Right atrium auricular region (tissue), 2 donors: ENCODE measurements around the gene HCFC2. TPM values are rescaled to one million over a fixed set of nuclear protein-coding genes. Genes with fewer than 3 reads are reported as not detected.

Source experiments
- DNase-seq: peaks from one replicate; pipeline ENCODE4 v3.0.0-alpha.2; 2019; ENCODE audit warnings: low spot score
- H3K27ac ChIP-seq, 2 donors: fragments of 200-600 bp; sonication (generic); 1 replicate in 1 of 2; 2 replicates in 1 of 2; pipeline ENCODE4 v1.5.1; 2016 to 2019
- H3K27me3 ChIP-seq, 2 donors: fragments of 200-600 bp; sonication (generic); one replicate each; pipeline versions ENCODE4 v1.5.1 to v1.6.0; 2017 to 2019
- H3K36me3 ChIP-seq: fragments of 200-600 bp; sonication (generic); one replicate; pipeline ENCODE4 v1.5.1; 2016
- H3K4me1 ChIP-seq, 2 donors: fragments of 200-600 bp; sonication (generic); one replicate each; pipeline versions ENCODE4 v1.5.1 to v1.6.0; 2017 to 2019
- H3K4me3 ChIP-seq, 2 donors: fragments of 200-600 bp; sonication (generic); 1 replicate in 1 of 2; 2 replicates in 1 of 2; pipeline ENCODE4 v1.5.1; 2017 to 2019; ENCODE audit warnings: mild to moderate bottlenecking in 1 of 2, moderate library complexity in 1 of 2
- H3K9me3 ChIP-seq, 2 donors: fragments of 200-600 bp; sonication (generic); one replicate each; pipeline ENCODE4 v1.5.1; 2019
- total RNA-seq, 2 donors: library from RNA; depleted of rRNA; stranded (reverse); fragments of >200 nt; gene quantifications; one replicate each; pipeline ENCODE4 v1.1.0, GENCODE V29; 2016
- TF ChIP-seq, protein P1 (sequence below), 2 donors: fragments of 200-600 bp; sonication (generic); IDR thresholded peaks; one replicate each; pipeline ENCODE4 v1.5.1; 2019; ENCODE audit warnings: antibody characterized with exemption in 2 of 2

Gene HCFC2
- total RNA-seq, 2 donors from 2014 or later: 6.4 to 8.1 TPM

DNA sequence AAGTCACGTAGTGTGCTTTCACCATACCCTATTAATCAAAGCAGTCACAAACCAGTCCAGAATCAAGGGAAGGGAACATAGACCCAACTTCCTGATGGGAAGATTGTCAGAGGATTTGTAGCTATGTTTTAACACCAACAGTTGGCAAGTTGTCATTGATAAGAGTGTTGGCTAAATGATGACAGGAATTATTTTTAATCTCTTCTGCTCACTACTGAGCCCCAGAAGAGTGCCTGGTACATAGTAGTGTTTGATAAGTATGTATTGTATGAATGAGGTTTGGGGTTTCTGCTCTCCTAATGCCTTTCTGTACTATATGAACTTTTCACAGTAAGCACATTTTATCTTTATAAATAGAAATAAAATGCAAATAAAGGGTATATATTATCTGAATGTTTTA is 14.7 kb downstream of the HCFC2 start:
- Histone ChIP-seq H3K9me3 (no peaks in the 10 kb centered on the region), H3K4me1 (no peaks in the 10 kb centered on the region), H3K4me3 (no peak overlapping the region), H3K27me3 (no peaks in the 10 kb centered on the region), H3K27ac (no peak overlapping the region), H3K36me3 (peaks cover 17% of the 10 kb centered on the region)
- DNase-seq: no peak
- TF ChIP-seq, protein P1, sequence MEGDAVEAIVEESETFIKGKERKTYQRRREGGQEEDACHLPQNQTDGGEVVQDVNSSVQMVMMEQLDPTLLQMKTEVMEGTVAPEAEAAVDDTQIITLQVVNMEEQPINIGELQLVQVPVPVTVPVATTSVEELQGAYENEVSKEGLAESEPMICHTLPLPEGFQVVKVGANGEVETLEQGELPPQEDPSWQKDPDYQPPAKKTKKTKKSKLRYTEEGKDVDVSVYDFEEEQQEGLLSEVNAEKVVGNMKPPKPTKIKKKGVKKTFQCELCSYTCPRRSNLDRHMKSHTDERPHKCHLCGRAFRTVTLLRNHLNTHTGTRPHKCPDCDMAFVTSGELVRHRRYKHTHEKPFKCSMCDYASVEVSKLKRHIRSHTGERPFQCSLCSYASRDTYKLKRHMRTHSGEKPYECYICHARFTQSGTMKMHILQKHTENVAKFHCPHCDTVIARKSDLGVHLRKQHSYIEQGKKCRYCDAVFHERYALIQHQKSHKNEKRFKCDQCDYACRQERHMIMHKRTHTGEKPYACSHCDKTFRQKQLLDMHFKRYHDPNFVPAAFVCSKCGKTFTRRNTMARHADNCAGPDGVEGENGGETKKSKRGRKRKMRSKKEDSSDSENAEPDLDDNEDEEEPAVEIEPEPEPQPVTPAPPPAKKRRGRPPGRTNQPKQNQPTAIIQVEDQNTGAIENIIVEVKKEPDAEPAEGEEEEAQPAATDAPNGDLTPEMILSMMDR (IDR thresholded peaks at IDR 0.05): no peak

DNA sequence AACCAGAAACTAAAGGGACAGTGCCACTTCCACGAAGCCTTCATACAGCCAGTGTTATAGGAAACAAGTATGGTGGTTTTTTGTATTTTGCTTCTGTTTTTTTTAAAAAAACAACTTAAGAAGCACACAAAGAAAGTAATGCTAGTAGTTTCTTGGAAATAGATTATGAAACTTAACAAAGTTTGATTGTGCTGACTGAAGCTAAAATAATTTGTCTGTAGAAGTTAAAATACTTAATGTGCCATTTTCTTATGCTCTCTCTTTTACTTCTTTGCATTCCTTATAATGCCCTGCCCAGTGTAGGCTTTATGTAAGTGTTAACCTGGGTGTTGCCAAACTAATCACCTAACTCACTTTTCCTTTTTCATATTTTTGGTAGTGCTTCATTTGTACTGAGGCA is 16.4 kb downstream of the HCFC2 start:
- Histone ChIP-seq H3K4me3 (no peak overlapping the region), H3K36me3 (peaks cover 20% of the 10 kb centered on the region), H3K27ac (no peak overlapping the region), H3K9me3 (no peaks in the 10 kb centered on the region), H3K4me1 (no peaks in the 10 kb centered on the region), H3K27me3 (no peaks in the 10 kb centered on the region)
- DNase-seq: no peak
- TF ChIP-seq, protein P1 (IDR thresholded peaks at IDR 0.05): no peak

DNA sequence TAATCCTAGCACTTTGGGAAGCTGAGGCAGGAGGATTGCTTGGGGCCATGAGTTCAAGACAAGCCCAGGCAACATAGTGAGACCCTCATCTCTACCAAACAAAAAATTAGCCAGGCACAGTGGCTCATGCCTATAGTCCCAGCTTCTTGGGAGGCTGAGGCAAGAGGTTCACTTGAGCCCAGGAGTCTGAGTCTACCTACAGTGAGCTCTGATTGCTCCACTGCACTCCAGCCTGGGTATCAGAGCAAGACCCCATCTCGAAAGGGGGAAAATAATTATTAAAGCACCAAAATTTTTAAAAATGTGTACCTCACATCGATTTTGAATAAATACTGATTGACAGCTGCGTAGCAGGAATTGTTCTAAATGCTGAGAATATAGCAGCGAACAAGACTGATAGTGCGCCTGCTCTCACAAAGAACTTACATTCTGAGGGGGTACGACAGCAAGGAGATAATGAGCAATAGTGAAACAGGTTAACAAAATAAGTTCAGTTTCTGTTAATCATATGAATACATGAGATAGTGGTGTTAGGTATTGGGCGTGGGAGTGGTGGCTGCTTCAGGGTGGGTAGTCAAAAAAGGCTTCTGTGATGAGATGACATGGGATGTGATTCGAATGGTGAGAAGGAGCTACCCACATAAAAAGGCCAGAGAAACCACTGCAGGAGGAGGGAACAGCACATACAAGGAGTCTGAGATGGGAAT is 19.6 kb downstream of the HCFC2 start:
- TF ChIP-seq, protein P1 (IDR thresholded peaks at IDR 0.05): no peak
- H3K27ac ChIP-seq: no peak overlapping the region
- H3K9me3 ChIP-seq: no peaks in the 10 kb centered on the region
- no peak overlapping the region for H3K4me3 ChIP-seq
- H3K4me1 ChIP-seq: no peaks in the 10 kb centered on the region
- DNase-seq: no peak
- H3K27me3 ChIP-seq: no peaks in the 10 kb centered on the region
- H3K36me3 ChIP-seq: peaks cover 44% of the 10 kb centered on the region

DNA sequence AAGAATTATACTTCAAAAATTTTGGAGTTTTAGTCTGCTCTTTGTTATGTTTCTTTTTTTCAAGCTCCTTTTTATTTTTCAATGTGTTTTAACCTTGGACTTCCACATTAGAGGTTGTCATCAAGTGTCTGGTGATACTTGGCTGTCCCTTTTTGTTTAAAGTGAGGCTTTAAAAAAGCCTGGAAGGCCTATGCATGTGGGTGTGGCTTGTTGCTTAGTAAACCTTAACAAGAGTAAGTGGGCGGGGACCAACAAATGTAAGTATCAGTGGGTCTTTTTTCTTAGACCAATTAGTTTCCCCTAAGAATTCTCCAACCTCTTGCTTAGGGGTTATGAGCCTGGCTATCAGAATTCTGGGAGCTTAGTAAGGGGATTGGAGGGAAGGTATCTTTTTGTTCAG is 26.4 kb downstream of the HCFC2 start:
- Histone ChIP-seq H3K36me3 (peaks cover 67% of the 10 kb centered on the region), H3K9me3 (no peaks in the 10 kb centered on the region), H3K27me3 (no peaks in the 10 kb centered on the region), H3K4me1 (no peaks in the 10 kb centered on the region), H3K27ac (no peak overlapping the region), H3K4me3 (no peak overlapping the region)
- no peak for DNase-seq
- TF ChIP-seq, protein P1 (IDR thresholded peaks at IDR 0.05): no peak

DNA sequence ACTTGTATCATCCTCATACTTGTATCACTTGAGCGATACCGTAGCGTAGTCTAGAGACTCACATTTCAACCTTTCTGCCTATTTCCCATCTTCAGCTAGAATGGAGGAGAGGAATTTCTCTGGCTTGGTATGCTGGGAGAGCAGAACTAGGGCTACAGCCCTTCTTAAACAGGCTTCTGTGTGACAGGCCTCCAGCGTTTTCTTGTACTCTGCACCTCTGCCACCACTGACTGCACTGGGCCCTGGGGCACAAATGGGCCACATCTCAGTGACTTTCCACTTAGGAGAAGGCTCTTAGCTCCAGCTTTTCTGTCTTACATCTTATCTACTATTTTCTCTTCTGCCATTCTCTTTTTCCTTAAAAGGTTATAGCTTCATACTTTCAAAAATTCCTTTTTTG is 26.8 kb downstream of the HCFC2 start:
- H3K36me3 ChIP-seq: peaks cover 72% of the 10 kb centered on the region
- H3K4me1 ChIP-seq: no peaks in the 10 kb centered on the region
- no peak overlapping the region for H3K27ac ChIP-seq
- H3K27me3 ChIP-seq: no peaks in the 10 kb centered on the region
- no peak overlapping the region for H3K4me3 ChIP-seq
- TF ChIP-seq, protein P1 (IDR thresholded peaks at IDR 0.05): no peak
- H3K9me3 ChIP-seq: no peaks in the 10 kb centered on the region
- no peak for DNase-seq

DNA sequence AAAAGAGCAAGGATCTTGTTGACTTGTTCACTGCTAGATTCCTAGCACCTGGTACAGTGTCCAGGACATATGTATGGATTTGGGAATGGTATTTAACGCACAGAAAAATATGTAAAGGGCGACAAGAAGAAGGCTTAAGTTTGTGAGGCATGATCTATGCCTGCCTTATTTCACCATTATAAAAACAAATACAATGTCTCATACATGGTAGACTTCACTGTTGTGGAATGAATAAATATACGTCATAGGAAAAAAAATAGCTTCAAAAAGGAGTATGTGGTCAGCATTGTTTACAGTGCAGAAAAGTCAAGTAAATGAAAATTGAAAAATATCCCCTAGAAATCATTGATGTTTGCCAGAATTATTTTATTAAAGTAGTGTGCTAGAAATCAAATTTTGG is 30.0 kb downstream of the HCFC2 start:
- H3K36me3 ChIP-seq: peaks cover 73% of the 10 kb centered on the region
- DNase-seq: no peak
- no peak overlapping the region for H3K4me3 ChIP-seq
- H3K4me1 ChIP-seq: no peaks in the 10 kb centered on the region
- no peak overlapping the region for H3K27ac ChIP-seq
- no peaks in the 10 kb centered on the region for H3K27me3 ChIP-seq
- no peaks in the 10 kb centered on the region for H3K9me3 ChIP-seq
- TF ChIP-seq, protein P1 (IDR thresholded peaks at IDR 0.05): no peak
